ENCODE measurements around the gene FBRS. TPM values are rescaled to one million over a fixed set of nuclear protein-coding genes. Genes with fewer than 3 reads are reported as not detected.
A peak's percentile ranks its signal among the peaks of the same experiment; 100 is the strongest.

FBRS gene
- total RNA-seq, 1 donor from 2014 or later: 46.2 TPM

GRCh38 chr16:30641378-30641982 lies 16.8 kb upstream of the FBRS start:
- DNase-seq (ENCODE audit: low spot score): no peak

GRCh38 chr16:30644334-30644830 lies 13.8 kb upstream of the FBRS start:
- no peak for DNase-seq (ENCODE audit: low spot score)

GRCh38 chr16:30645727-30646126 lies 12.5 kb upstream of the FBRS start:
- no peak for DNase-seq (ENCODE audit: low spot score)

- no peak for DNase-seq (ENCODE audit: low spot score)
Measured at GRCh38 chr16:30647274-30647571, 11.0 kb upstream of the FBRS start.

- no peak for DNase-seq (ENCODE audit: low spot score)
Measured at GRCh38 chr16:30649725-30650368, 8.4 kb upstream of the FBRS start.

- peak; percentile 100 for DNase-seq (ENCODE audit: low spot score)
Measured at GRCh38 chr16:30650369-30651123, 7.7 kb upstream of the FBRS start, which contains the start of gene PRR14. PRR14 (plus strand) TSS chr16:30650960; CDS start chr16:30651646, 686 bp downstream.

- DNase-seq (ENCODE audit: low spot score): peak; percentile 91
Measured at GRCh38 chr16:30651124-30652004, 6.9 kb upstream of the FBRS start.

GRCh38 chr16:30652005-30652296 lies 6.3 kb upstream of the FBRS start:
- no peak for DNase-seq (ENCODE audit: low spot score)

- no peak for DNase-seq (ENCODE audit: low spot score)
Measured at GRCh38 chr16:30652718-30653117, 5.5 kb upstream of the FBRS start.

GRCh38 chr16:30654856-30655255 lies 3.4 kb upstream of the FBRS start:
- DNase-seq (ENCODE audit: low spot score): no peak

GRCh38 chr16:30655815-30656347 lies 2.4 kb upstream of the FBRS start:
- no peak for DNase-seq (ENCODE audit: low spot score)

GRCh38 chr16:30656388-30656787 lies 1.8 kb upstream of the FBRS start:
- no peak for DNase-seq (ENCODE audit: low spot score)

GRCh38 chr16:30656974-30657865 lies 1.0 kb upstream of the FBRS start:
- DNase-seq (ENCODE audit: low spot score): no peak

- DNase-seq (ENCODE audit: low spot score): peak; percentile 93
Measured at GRCh38 chr16:30658731-30659506, 688 bp downstream of the FBRS start.

GRCh38 chr16:30659507-30660423 lies 1.5 kb downstream of the FBRS start:
- DNase-seq (ENCODE audit: low spot score): peak; percentile 90

- no peak for DNase-seq (ENCODE audit: low spot score)
Measured at GRCh38 chr16:30660424-30661261, 2.4 kb downstream of the FBRS start.

GRCh38 chr16:30662449-30662848 lies 4.2 kb downstream of the FBRS start:
- peak; percentile 90 for DNase-seq (ENCODE audit: low spot score)
